ENCODE results near the gene CRLF1.

DNA sequence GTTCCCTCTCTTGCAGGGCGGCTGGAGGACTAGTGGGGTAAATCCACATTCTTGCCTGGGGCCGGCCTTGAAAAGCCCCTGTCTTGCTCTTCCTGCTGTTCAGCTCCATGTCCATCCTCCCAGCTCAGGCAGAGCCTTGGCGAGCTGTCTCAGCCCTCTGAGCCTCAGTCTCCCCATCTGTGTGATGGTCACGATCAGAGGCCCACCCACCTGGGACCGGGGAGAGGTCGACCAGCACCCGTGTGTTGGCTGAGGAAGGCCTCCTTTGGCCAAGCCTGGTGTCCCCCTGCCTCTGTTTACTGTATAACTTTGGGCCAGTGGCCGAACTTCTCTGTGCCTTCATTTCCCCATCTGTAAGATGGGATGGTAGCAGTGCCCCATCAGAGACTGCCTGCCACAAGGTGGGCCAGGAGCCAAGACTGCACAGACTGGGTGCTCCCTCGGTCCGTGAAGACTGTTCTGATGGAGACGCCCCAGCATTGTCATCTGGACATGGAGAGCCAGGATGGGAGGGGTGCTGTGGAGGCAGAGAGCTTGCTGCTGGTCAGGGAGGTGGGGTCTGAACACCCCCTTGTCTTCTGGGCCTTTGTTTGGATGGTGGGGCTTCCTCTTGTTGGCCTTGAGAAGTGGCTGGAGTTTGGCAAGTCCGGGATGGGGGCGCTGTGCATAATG lies 48.7 kb upstream of the CRLF1 start:
- no peak for TF ChIP-seq GATA2 (IDR thresholded peaks at IDR 0.05; ENCODE audit: low read depth, low read length)
- no peak for TF ChIP-seq GATA3 (IDR thresholded peaks at IDR 0.05; ENCODE audit: low read depth, low read length)

Data from SH-SY5Y (cell line).